NCI-H524 (cell line): ENCODE results near the gene IRF3.
A peak's percentile ranks its signal among the peaks of the same experiment; 100 is the strongest.
"Not testable (repeated sequence)": the region's sequence is repeated elsewhere in the genome, so short reads cannot be mapped to it uniquely, and the experiment has no call there.

Experiments used
- DNase-seq, 2 experiments: peaks; one replicate each; lab custom pipeline; 2025; lab: John Stamatoyannopoulos, UW

The IRF3 gene

DNA sequence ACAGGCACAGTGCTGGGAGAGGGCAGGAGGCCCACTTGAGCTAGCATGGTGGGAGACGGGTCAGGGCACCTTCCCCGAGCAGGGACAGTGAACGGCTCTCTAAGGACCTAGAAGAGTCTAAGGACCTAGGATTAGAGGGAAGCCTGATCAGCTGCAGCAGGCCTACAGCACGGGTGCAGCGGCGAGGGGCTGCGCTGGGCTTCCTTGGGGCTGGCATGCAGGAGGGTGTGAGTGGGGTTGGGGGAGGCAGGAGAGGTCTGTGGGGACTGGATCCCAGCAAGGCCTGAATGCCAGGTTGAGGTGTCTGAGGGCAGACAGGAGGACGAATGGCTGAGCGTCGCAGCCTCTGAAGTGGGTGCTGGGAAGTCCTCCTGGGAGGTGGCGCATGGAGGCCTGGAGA lies 20.1 kb downstream of the IRF3 start:
- DNase-seq, result no peak

DNA sequence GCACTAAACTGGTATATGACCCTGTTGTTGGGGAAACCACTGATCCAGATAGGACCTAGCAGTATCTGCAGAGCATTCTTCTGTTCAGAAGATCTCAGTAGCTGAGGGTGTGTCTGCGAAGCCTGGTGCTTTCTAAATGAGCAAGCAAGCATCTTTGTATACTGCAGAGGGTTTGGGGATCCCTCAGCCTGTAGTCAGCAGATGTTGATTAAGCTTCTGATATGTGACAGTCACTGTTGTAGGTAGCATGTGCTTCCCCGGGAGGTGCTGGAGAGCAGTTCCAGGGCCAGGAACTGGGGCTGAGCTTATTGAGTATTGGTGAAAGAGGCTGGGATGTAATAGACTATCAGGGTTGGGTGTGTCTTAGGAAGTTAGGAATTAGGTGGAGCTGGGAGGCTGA lies 22.2 kb downstream of the IRF3 start:
- no peak for DNase-seq

DNA sequence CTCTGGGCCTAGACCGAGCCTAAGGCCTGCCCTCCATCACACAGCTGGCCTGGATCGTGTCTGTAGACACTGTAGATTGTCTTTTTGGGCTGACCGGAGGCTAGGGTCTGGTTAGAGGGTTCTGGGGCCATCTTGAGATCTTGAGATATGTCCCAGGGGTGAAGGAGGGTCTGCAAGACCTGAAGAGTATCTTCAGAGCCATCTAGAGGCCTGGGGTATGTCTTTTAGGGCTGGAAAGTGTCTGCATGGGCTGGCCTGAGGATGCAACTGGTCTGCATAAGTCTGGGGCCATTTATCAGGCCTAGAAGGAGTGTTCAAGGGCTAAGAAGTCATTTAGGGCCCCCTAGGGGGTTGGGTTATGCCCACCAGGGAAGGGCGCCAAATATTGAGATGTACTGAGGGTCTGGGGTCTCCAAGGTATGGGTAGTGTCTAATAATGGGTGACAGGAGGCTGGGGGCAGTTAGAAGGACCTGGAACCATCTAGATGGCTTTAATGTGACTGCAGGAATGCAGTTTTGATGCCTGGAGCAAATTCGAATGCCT lies 23.1 kb downstream of the IRF3 start:
- DNase-seq, result peak in 1 of 2 experiments; percentile 53

DNA sequence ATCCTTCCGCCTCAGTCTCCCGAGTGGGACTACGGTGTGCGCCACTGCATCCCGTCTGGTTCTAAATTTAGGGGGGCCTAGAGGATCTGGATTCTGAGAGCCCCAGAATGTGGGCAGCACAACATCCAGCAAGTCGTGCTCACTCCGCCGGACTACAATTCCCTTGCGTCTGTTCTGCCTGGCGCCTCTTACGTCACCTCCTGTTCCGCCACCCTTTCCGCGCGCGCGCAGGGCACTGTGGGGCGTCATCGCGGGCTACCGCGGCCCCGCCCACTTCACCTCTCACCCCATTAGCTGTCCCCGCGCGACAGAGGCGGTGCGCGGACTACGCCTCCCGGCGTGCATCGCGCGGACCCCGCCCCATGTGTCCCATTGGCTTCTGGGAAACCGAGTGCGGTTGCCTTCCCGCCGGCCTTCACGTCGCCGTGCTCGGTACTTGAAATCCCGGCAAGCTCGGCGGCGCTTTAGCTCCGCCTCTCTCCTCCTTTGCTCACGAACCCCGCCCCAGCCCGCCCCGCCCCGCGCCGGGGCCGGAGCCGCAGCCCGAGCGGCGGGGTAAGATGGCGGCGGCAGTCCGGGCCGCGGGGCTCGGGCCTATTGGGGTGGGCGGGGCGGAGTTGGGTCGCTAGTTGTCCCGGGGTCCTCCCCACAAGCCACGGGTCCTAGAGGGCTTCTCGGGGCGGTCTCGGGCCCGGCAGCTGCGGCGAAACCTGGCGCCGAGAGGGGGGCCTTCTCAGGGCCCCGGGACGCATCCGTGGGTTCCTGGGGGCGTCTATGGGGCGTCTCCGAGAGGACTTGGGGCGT lies 23.8 kb downstream of the IRF3 start, which contains the start of gene SCAF1:
SCAF1 (plus strand) TSS at position 522 of the 804 bp plus-strand sequence. CDS start 2,818 bp downstream, outside the sequence.
- DNase-seq, result peak; percentile 99 to 100

DNA sequence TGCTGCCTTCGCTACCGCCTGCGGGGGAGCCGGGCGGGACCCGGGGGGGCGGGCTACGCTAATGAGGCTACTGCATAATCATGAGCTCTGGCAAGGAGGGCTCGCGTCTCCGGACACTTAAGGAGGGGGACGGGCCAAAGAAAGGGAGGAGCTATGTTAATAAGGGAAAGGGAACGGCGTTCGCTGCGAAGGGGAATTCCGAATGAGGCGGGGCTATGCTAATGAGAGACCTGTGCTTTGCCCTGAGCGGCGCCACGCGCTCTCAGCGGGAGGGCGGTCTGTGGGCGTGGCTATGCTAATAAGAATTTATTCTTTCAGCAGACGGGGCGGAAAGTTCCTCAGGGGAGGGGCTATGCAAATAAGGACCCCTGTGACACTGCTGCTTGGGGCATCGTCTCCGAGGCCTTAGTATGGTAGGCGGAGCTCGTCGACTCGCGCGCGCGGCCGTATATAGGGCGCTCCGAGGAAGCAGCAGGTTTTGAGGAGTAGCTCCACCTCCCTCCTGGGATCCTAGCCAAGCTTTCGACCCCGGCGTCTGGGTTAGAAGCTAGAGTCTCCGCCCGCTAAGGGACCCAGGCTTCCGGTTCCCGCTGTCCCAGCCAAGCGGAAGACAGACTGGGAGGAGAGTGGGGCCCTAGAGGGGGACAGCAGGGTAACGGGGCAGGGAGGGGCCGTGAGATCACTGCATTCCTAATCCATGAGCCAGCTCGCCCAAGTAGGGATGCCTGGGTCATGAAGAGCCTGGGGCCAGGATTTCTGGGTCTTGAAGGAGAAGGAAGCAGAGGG lies 25.4 kb downstream of the IRF3 start, which contains the start of gene RRAS:
RRAS (minus strand) TSS at position 31 of the 786 bp plus-strand sequence. CDS start 45 bp downstream, outside the sequence.
- peak; percentile 100 for DNase-seq

DNA sequence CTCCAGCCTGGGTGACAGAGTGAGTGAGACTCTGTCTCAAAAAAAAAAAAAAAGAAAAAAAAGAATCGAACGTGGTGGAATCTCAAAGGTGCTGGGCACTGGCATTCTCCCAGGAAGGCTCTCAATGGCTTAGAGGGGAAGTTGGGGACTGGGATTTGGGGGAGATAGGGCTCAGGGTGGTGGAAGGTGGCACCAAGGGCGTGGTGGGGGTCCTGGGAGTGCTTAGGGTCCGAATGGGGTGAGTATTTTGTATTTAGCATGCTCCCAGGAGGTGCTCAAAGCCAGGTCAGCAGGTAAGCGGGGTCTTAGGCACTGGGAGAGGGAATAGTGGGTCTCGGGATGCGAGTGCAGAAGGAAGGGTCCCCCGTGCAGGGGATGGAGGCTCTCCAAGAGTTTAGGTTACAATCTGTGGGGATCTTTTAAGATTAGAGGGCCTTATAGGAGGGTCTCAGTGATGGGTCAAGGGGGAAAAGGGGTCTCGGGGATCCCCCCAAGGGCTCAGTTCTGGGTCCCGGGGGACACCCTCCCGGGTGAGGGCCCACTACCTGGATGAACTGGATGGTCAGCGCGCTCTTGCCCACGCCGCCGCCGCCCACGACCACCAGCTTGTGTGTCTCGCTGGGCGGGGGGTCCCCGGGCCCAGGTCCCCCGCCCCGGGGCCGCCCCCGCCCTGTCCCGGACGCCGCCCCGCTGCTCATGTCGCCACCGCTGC lies 26.1 kb downstream of the IRF3 start:
- DNase-seq, result peak in 1 of 2 experiments; percentile 53

DNA sequence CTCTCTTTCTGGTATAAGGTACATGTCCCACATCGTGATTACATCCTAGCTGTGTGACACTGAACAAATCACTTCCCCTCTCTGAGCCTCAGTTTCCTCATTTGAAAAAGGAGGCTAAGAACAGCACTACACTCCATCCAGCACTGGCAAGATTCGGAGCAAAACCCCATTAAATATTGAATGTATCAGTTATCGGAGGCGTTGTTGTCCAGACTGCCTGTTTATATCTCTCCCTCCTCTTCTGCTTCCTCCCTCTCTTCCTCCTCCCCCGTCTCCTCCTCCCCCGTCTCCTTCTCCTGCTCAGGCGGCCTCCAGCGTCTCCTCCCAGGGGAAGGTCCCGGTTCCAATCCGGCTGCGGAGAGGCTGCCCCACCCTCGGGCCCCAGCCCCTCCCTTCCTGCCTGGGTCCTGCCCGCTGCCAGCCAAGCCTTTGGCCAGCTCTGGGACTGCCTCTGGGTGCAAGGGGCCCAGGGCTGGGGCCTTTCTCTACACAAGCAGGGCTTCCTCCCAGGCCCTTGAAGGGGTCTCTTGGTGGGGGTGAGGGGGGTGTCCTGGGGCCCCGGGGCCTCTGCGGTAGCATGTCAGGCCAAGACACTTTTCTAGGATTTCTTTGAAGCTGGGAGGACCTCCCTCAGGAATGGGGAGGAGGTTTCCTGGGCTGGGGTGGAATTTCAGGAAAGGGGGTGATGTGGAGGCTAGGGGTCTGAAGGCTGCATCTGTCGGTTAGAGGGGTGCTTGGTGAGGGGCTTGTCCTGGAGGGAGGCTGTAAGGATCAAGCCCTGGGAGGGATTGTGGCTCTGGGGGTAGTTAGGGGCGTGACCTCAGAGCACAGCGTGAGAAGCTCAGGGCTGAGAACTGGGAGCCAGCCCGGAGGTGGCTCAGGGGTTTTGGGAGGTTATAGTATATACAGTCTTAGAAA lies 27.6 kb downstream of the IRF3 start:
- DNase-seq, result no peak

DNA sequence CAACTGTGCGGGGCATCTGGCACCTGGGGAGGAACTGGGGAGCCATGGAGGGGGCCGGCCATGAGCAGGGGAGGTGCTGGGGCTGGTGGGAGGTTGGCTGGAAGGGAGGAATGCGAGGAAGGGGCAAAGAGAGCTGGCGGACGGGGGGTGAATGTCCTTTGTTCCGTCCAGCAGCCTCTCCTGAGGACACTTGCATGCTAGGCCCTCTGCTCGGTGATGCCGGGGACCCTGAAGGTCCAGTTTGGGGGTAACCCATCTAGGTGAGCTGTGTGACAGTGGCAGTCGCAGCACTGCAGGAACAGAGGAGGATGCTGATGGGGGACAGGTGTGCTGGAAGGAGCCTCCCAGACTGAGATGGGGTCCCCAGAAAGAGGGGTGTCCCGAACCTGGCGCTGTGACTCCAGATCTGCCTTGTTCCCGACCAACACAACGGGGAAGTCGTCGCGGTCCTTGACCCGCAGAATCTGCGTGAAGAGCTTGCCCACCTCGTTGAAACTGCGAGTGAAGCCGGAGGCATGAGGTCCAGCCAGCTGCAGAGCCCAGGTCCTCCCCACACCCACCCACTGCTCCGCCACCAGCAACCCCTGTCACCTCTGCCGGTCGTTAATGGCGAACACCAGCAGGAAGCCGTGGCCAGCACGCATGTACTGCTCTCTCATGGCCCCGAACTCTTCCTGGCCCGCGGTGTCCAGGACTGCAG lies 29.3 kb downstream of the IRF3 start:
- no peak for DNase-seq

DNA sequence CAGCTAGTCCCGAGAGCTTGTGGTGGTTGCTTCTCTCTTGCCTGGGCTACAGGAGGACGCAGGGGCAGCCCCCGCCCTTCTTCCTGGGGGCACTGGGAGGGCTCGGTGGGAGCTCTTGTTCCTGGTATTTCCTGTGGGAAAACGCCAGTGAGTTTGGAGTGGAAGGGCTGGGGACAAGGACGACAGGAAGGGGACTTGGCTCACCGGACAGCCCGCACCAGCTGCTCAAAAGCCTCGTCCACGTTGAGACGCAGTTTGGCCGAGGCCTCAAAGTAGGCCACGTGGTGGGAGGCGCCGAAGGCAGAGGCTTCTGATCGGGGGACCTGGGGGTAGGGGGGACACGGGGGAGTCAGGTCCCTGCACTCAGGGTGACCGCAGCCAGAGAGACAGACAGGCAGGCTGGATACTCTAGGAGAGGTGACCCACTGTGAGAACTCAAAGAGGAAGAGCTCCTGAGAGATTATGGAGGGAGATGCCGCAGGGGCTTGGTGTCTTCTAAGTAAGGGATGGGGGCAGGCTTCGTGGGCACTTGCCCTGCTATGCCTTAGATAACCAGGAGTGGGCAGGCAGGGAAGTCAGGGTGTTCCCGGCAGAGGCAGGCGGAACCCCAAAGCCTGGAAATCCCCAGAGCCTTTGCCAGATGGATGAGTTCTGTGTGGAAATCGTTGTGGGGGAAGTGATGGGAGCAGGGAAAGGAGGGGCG lies 30.0 kb downstream of the IRF3 start:
- peak in 1 of 2 experiments; percentile 34 for DNase-seq

DNA sequence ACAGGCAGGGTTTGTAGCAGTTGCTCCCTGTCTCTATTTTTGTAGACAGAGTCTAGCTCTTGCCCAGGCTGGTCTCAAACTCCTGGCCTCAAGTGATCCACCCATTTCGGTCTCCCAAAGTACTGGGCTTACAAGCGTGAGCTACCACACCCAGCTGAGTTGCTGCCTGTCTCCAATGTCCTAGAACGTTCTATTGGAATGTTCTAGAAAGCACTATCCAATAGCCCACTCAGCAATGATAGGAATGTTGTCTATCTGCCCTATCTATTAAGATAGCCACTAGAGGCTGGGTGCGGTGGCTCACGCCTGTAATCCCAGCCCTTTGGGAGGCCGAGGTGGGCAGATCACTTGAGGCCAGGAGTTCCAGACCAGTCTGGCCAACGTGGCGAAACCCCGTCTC lies 32.4 kb downstream of the IRF3 start:
- not testable (repeated sequence) for DNase-seq

DNA sequence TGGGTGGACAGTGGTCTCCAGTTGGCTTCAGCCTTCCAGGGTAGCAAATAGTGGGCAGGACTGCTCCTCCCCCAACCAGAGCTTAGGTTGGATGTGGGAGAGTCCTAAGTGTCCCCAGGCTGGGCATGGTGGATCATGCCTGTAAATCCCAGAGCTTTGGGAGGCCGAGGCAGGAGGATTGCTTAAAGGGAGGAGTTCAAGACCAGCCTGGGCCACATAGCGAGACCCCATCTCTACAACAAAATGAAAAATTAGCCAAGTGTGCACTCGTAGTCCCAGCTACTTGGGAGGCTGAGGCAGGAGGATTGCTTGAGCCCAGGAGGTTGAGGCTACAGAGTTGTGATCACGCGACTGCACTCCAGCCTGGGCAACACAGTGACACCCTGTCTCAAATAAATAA lies 33.1 kb downstream of the IRF3 start:
- no peak for DNase-seq

DNA sequence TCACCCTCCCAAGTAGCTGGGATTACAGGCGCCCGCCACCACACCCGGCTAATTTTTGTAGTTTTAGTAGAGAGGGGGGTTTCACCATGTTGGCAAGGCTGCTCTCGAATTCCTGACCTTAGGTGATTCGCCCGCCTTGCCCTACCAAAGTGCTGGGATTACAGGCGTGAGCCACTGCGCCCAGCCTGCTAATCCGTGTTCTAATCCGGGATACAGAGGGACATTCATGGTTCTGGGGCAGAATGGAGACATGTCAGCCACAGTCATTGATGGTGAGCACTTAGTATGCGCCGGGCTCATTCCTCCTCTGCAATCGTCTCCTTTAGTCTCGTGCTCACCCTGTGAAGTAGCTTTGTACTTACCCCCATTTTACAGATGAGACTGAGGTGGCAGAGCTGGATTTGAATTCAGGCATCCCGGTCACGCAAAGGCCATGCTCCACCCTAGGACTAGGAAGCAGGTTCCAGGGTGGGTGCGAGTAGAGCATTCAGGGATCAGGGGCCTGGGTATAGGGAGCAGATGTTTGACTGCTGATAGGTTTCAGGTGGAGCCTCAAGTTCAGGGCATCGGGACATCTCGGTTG lies 34.0 kb downstream of the IRF3 start:
- DNase-seq, result no peak

DNA sequence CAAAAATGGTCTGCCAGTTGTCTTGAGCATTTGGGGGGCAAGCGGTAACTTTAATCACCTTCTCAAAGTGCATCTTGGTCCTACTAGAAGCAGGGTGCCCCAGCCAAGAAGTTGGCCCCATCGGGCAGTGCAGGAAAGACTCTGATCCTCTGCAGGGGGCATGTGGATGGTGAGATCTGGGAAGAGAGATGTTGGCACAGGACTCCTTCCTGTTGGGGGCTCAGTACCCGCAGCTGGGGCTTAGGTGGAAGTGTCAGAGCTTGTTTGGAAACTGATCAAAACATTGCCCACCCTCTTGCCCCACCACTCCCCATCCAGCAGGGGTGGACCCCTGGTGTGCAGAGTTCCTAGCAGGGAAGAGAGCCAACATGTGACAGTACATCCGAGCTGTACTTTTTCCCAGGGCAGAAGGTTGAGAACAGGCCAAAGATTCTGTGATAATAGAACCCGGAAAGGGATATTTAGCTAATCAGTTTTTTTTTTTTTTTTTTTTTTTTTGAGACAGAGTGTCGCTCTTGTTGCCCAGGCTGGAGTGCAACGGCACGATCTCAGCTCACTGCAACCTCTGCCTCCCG lies 34.6 kb downstream of the IRF3 start:
- no peak for DNase-seq

DNA sequence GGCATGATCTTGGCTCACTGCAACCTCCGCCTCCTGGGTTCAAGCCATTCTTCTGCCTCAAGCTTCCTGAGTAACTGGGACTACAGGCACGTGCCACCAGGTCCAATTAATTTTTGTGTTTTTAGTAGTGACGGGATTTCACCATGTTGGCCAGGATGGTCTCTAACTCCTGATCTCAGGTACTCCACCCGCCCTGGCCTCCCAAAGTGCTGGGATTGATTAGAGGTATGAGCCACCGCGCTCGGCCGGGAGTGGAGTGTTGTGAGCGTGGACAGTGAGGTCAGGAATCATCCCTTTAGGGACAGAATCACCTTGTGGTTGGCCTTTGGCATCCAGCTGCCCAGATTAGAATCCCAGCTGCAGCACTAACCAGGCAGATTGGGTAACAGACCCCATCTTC lies 36.0 kb downstream of the IRF3 start:
- DNase-seq, result no peak

DNA sequence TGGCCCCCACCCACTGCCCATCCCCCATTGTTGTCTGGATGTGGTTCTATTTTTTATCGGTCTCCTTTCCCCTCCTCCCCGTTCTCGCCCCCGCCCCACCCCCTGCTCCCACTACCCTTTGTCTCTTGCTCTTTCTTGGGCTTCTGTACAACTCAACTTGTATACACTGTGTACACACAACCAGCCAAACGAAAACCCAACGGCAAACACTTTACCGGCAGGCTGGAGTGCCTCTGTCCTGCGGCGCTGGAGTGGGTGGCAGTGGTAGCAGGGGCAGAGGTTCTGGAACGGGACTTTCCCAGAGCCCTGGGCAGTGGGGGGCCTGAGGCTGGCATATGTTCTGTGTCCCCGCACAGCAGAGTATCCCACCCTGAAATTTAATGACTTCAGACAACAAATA lies 39.4 kb downstream of the IRF3 start:
- DNase-seq, result no peak

DNA sequence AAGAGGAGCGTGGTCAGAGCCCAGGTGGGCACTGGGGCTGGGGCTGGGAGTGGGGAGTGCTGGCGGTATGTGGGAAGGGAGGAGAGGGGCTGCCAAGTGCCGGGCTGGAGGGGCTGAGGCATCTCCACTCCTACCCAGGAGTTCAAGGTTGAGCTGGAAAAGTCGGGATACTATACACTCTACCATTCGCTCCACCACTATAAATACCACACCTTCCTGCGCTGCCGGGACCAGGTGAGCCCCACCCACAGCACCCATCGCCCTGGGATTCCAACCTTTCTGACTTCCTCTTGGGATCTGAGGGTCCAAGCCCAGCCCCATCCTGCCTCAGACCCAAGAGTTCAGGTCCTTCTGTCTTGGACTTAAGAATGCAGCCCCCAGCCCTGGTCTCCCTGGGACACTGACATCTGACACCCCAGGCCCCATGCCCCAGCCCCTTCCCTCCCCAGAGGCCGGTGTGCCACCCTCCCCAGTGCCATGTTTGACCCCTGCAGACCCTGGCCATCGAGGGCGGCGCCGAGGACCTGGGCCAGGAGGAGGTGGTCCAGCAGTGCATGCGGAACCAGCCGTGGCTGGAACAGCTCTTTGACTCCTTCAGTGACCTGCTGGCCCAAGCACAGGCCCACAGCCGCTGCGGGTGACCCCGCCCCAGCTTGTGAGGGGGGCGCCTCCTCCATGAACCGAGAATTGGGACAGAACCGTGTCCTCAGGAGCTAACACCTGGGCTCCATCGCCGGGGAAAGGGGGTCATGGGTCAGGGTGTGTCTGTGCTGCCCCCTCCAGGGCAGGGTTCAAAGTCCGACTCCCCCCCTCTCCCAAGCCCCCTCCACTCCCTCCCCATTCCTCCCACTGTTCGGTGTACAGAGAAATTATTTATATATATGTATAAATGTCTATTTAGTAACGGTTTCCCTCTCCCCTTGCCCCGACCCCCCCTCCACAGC lies 40.4 kb downstream of the IRF3 start:
- DNase-seq, result no peak

DNA sequence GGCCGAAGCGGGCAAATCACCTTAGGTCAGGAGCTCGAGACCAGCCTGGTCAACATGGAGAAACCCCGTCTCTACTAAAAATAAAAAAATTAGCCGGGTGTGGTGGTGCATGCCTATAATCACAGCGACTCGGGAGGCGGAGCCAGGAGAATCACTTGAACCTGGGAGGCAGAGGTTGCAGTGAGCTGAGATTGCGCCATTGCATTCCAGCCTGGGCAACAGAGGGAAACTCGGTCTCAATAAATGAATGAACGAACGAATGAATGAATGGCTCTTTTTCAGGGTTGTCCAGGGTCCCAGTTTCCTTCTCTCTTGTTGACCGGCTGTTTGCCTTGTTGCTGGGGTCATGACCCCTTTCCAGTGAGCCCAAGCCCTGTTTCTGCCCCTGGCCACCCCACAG lies 47.8 kb downstream of the IRF3 start:
- DNase-seq, result not testable (repeated sequence)

DNA sequence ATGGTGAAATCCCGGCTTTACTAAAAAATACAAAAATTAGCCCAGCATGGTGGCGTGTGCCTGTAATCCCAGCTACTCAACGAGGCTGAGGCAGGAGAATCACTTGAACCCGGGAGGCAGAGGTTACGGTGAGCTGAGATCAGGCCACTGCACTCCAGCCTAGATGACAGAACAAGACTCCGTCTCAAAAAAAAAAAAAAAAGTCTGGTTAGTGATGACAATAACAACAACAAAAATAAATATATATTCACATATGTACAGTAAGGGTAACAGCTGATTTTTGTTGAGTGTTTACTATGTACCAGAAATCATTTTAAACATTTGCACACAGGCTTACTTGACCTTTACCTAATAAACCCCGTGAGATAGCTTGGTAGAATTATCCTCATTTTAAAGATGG lies 48.7 kb downstream of the IRF3 start:
- no peak for DNase-seq
